GM19467 (cell line): ENCODE results near the gene ZNF774.
"Not testable (repeated sequence)": the region's sequence is repeated elsewhere in the genome, so short reads cannot be mapped to it uniquely, and the experiment has no call there.

Experiments
- ATAC-seq: cut with Tn5 transposase; IDR thresholded peaks from one replicate; pipeline ENCODE4 v1.9.1; 2021; ENCODE audit warnings: mild to moderate bottlenecking, moderate library complexity; ENCODE audit not compliant: unreplicated experiment

The ZNF774 gene

GRCh38 chr15:90388462-90389380 lies 36.6 kb downstream of the ZNF774 start:
- ATAC-seq, result peak; percentile 38

GRCh38 chr15:90389513-90389912 lies 37.4 kb downstream of the ZNF774 start:
- no peak for ATAC-seq

- no peak for ATAC-seq
These were observed 41.0 kb downstream of the ZNF774 start for GRCh38 chr15:90393040-90393439.

- no peak for ATAC-seq
These were observed 42.0 kb downstream of the ZNF774 start for GRCh38 chr15:90394074-90394473.

DNA sequence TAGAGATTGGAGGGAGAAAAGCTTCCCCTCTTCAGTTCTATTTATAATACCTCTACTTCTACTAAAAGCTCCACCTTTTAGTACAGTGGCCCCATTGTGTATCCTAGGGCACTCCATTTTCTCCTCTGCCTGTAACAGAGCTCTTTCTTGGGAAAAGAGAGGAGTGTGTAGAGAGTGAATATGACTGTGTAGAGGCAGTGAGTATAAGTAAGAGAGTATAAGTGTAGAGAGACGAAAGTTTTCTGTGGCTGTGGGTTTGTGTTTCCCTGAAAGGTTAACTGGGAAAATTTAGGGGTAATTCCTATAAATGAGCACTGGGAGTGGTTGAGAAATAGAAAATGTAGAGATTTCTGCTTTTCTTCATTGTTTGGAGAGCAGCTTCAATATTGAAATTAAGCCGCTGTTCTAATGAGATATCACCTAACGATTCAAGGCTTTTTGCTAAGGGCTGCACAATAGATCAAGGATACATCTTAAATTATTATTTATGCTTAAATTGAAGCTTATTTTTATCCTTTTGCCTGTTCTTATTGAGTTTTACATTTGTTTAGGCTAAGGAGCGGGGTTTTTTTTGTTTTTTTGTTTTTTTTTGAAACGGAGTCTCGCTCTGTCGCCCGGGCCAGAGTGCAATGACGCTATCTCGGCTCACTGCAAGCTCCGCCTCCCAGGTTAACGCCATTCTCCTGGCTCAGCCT lies 42.8 kb downstream of the ZNF774 start:
- no peak for ATAC-seq

- ATAC-seq, result no peak
These were observed 44.2 kb downstream of the ZNF774 start for GRCh38 chr15:90396321-90396720.

GRCh38 chr15:90400005-90400758 lies 48.1 kb downstream of the ZNF774 start:
- ATAC-seq, result no peak

- ATAC-seq, result peak; percentile 91
These were observed 48.8 kb downstream of the ZNF774 start for GRCh38 chr15:90400759-90401314.

DNA sequence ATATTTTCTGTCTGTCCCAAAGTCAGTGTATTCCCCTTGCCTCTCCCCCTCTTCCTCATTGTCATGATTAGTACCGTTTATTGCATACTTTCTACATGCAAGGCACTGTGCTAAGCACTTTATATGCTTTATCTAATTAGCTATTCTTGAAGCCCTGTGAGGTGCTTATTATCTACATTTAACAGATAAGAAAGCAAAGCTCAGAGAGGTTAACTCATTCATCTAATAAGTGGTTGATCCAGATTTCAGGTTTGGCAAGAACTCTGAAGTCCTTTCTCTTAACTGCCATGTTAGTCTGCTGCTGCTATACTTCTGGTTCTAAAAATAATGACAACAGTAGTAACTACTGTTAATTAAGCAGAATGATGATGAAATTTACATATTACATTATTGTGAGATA lies 49.4 kb downstream of the ZNF774 start:
- ATAC-seq, result no peak

DNA sequence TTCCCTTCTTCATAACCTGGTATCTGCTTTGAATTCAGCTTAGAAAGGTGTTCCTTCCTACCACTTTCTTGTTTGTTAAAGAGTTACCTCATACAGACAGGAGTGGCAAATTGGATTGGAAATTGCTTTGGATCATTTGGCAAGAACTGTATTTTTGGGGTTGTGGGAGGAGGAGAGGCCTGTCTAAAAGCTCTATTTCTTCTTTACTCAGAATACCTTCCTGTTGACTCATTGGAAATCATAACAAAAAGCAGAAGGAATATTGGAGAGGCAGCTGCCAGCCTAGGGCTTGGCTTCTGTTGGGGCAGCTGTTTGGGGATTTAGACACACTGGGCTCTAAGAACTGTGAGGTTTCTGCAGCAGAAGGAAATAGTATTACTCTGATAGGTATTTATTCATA lies 50.1 kb downstream of the ZNF774 start:
- ATAC-seq, result no peak

- ATAC-seq, result no peak
These were observed 50.7 kb downstream of the ZNF774 start for GRCh38 chr15:90402767-90403166.

- ATAC-seq, result no peak
These were observed 53.0 kb downstream of the ZNF774 start for GRCh38 chr15:90405055-90405607.

- no peak for ATAC-seq
These were observed 55.3 kb downstream of the ZNF774 start for GRCh38 chr15:90407336-90407735.

- no peak for ATAC-seq
These were observed 55.8 kb downstream of the ZNF774 start for GRCh38 chr15:90407871-90408317.

- no peak for ATAC-seq
These were observed 56.6 kb downstream of the ZNF774 start for GRCh38 chr15:90408657-90409056.

DNA sequence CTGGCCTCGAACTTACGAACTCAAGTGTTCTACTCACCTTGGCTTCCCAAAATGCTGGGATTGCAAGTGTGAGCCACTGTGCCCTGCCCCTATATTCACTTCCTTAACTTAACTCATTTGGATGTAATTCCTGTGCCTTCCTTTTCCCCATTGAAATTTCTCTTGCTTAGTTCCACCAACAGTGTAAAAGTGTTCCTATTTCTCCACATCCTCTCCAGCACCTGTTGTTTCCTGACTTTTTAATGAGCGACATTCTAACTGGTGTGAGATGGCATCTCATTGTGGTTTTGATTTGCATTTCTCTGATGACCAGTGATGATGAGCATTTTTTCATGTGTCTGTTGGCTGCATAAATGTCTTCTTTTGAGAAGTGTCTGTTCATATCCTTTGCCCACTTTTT lies 57.5 kb downstream of the ZNF774 start:
- ATAC-seq, result not testable (repeated sequence)

- ATAC-seq, result not testable (repeated sequence)
These were observed 58.2 kb downstream of the ZNF774 start for GRCh38 chr15:90410316-90410715.

DNA sequence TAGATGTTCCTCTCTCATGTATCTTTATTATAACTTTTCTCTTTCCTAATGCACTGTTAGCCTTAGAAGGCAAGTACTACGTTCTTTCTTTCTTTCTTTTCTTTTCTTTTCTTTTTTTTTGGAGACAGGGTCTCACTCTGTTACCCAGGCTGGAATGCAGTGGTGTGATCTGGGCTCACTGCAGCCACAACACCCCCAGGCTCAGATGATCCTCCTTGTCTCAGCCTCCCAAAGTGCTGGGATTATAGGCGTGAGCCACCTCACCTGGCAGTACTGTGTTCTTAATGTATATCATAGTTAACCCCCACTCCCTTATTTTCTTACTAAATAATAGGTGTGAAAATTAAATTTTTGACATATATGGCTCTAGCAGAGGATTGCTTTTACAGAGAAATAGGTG lies 59.1 kb downstream of the ZNF774 start:
- ATAC-seq, result no peak
